NOMO-1 treated with dmso at 0.1 percent for 144 hours (cell line): ENCODE results near the gene PLXND1.

Experiments used
- DNase-seq: peaks from one replicate; lab custom pipeline; 2025; ENCODE audit not compliant: unreplicated experiment; lab: John Stamatoyannopoulos, UW

The PLXND1 gene

DNA sequence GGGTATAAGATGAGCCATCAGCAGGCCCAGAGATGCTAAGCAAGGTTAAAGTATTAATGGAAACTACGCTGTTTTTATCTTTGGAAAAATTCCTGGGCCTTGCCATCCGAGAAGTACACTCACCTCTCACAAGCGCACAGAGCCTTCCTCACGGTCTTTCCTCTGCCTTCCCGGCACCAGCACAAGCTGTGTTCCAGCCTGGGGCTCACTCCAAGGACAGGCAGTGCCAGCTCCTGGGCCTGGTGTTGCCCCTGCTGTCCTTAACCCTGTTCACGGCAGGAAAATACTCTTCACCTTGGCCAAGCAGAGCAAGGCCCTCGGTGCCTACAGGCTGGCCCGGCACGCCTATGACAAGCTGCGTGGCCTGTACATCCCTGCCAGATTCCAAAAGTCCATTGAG, 92.4 kb downstream of the PLXND1 start:
- DNase-seq, result no peak

- DNase-seq, result no peak
Measured at GRCh38 chr3:129513705-129514104, 92.8 kb downstream of the PLXND1 start.

- DNase-seq, result no peak
Measured at GRCh38 chr3:129512595-129512994, 93.9 kb downstream of the PLXND1 start.

- no peak for DNase-seq
Measured at GRCh38 chr3:129507181-129507831, 99.2 kb downstream of the PLXND1 start.

DNA sequence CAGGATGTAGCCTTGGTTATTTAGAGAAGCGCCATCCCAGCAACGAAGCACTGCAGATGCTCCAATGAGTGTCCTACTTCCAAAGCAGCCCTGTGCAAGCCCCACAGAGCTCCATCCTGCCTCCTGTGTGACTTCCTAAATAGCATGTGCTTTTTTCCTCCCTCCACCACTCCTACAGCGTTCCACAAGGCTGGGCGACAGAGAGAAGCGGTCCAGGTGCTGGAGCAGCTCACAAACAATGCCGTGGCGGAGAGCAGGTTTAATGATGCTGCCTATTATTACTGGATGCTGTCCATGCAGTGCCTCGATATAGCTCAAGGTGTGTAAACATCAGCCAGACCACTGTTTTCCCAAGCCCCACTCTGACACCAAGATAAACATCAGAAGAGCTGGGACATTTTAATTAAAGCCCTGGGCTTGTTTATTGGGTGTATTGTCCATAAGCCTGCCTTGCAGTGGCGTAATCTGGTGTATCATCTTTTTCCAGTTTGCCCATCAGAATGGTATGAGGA, 100.2 kb downstream of the PLXND1 start:
- no peak for DNase-seq

- DNase-seq, result no peak
Measured at GRCh38 chr3:129505341-129505740, 101.1 kb downstream of the PLXND1 start.
